ENCODE data around the gene DPYD.

DPYD gene

DNA sequence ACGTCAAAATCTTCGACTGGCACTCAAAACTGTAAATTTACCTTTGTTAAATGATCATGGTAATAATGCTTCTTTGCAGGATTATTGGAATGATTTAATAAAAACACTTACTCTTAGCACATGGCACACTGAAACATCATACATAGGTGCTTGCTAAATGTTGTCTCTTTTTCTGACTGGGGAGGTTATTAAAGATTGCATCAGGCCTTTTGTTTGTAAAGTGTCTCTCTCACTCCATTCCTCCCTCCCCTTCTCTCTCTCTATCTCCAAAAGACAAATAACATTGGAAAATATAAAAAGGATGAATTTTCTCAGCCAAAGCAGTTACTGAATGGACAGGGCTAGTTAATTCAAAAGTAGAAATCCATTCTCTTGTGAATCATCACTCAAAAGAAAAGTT, 404.2 kb downstream of the DPYD start:
- no CpG with 5 or more reads among the region's 2 CpGs for WGBS (ENCODE audit: insufficient coverage, insufficient read length)
- no peaks in the 10 kb centered on the region for H3K9me3 ChIP-seq (ENCODE audit: control insufficient read depth, insufficient read depth, low read length)
- no peak overlapping the region for H3K27ac ChIP-seq (ENCODE audit: low read length)

DNA sequence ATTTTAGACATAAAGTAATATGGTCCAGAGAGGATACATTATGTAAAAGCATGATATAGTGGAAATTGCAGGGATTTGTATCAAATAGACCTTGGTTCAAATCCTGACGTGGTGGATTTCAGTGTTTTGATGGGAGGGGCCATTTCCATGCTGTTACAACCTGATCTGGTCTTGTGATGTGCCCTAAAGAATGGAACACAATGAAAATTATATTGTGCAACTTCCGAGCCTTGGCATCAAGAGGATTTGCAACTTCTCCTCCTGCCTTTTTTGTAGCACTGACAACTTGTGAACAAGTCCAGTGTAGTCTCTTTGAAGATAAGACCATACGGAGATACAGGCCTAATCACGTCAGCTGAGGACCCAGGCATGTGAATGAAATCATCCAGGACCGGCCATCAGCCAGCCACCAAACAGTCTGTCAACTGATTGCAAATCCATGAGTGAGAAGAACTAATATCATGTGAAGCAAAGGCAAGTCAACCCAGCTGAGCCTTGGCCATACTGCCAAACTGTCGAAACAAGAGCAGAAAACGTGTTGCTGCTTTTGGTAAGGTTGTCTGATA, 412.1 kb downstream of the DPYD start:
- no peak overlapping the region for H3K27ac ChIP-seq (ENCODE audit: low read length)
- no CpG with 5 or more reads among the region's 7 CpGs for WGBS (ENCODE audit: insufficient coverage, insufficient read length)
- DNase-seq (ENCODE audit: low read depth, low spot score): no peak
- H3K36me3 ChIP-seq (ENCODE audit: control insufficient read depth, insufficient read depth, low read length): no peaks in the 10 kb centered on the region
- no peak overlapping the region for H3K4me3 ChIP-seq (ENCODE audit: low read length)
- H3K27me3 ChIP-seq (ENCODE audit: control insufficient read depth, insufficient read depth, low read length): no peaks in the 10 kb centered on the region
- H3K4me1 ChIP-seq (ENCODE audit: control insufficient read depth, insufficient read depth, low read length): no peaks in the 10 kb centered on the region
- H3K9me3 ChIP-seq (ENCODE audit: control insufficient read depth, insufficient read depth, low read length): no peaks in the 10 kb centered on the region

More for the DNA sequence above, 404.2 kb downstream of the DPYD start:
- no peaks in the 10 kb centered on the region for H3K36me3 ChIP-seq (ENCODE audit: control insufficient read depth, insufficient read depth, low read length)
- H3K4me3 ChIP-seq (ENCODE audit: low read length): no peak overlapping the region
- DNase-seq (ENCODE audit: low read depth, low spot score): no peak
- no peaks in the 10 kb centered on the region for H3K27me3 ChIP-seq (ENCODE audit: control insufficient read depth, insufficient read depth, low read length)
- no peaks in the 10 kb centered on the region for H3K4me1 ChIP-seq (ENCODE audit: control insufficient read depth, insufficient read depth, low read length)

GRCh38 chr1:97507863-97508262, 413.0 kb downstream of the DPYD start:
- Histone ChIP-seq H3K36me3 (ENCODE audit: control insufficient read depth, insufficient read depth, low read length) (no peaks in the 10 kb centered on the region), H3K4me1 (ENCODE audit: control insufficient read depth, insufficient read depth, low read length) (no peaks in the 10 kb centered on the region), H3K27ac (ENCODE audit: low read length) (no peak overlapping the region), H3K27me3 (ENCODE audit: control insufficient read depth, insufficient read depth, low read length) (no peaks in the 10 kb centered on the region), H3K4me3 (ENCODE audit: low read length) (no peak overlapping the region), H3K9me3 (ENCODE audit: control insufficient read depth, insufficient read depth, low read length) (no peaks in the 10 kb centered on the region)
- WGBS (ENCODE audit: insufficient coverage, insufficient read length): no CpG with 5 or more reads among the region's 1 CpG
- DNase-seq (ENCODE audit: low read depth, low spot score): no peak

- no peak overlapping the region for H3K4me3 ChIP-seq (ENCODE audit: low read length)
- H3K27me3 ChIP-seq (ENCODE audit: control insufficient read depth, insufficient read depth, low read length): no peaks in the 10 kb centered on the region
- no peak for DNase-seq (ENCODE audit: low read depth, low spot score)
- H3K9me3 ChIP-seq (ENCODE audit: control insufficient read depth, insufficient read depth, low read length): no peaks in the 10 kb centered on the region
- H3K4me1 ChIP-seq (ENCODE audit: control insufficient read depth, insufficient read depth, low read length): no peaks in the 10 kb centered on the region
- no CpG with 5 or more reads among the region's 1 CpG for WGBS (ENCODE audit: insufficient coverage, insufficient read length)
- H3K27ac ChIP-seq (ENCODE audit: low read length): no peak overlapping the region
- no peaks in the 10 kb centered on the region for H3K36me3 ChIP-seq (ENCODE audit: control insufficient read depth, insufficient read depth, low read length)
Measured at GRCh38 chr1:97506368-97506767, 414.5 kb downstream of the DPYD start.

GRCh38 chr1:97505816-97506215, 415.0 kb downstream of the DPYD start:
- Histone ChIP-seq H3K9me3 (ENCODE audit: control insufficient read depth, insufficient read depth, low read length) (no peaks in the 10 kb centered on the region), H3K27ac (ENCODE audit: low read length) (no peak overlapping the region), H3K4me1 (ENCODE audit: control insufficient read depth, insufficient read depth, low read length) (no peaks in the 10 kb centered on the region), H3K27me3 (ENCODE audit: control insufficient read depth, insufficient read depth, low read length) (no peaks in the 10 kb centered on the region), H3K4me3 (ENCODE audit: low read length) (no peak overlapping the region), H3K36me3 (ENCODE audit: control insufficient read depth, insufficient read depth, low read length) (no peaks in the 10 kb centered on the region)
- WGBS (ENCODE audit: insufficient coverage, insufficient read length): no CpG with 5 or more reads among the region's 1 CpG
- no peak for DNase-seq (ENCODE audit: low read depth, low spot score)

DNA sequence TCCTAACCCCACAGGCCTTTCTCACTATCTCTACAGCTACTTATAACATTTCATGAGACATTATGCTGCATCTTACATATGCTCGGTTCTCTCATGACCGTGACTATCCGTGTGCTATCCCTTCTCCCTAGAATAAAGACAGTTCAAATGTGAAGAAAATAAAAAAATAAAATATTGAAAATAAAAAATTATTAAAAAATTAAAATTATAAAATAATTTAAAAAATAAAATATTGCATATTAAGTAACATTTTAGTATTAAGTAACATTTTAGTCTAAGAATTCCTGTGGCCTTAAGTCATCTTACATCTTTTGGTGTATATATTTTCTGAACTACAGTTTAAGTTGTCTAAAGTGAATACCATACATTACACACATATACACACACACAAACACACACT, 415.5 kb downstream of the DPYD start:
- WGBS (ENCODE audit: insufficient coverage, insufficient read length): no CpG with 5 or more reads among the region's 3 CpGs
- H3K4me1 ChIP-seq (ENCODE audit: control insufficient read depth, insufficient read depth, low read length): no peaks in the 10 kb centered on the region
- H3K27me3 ChIP-seq (ENCODE audit: control insufficient read depth, insufficient read depth, low read length): no peaks in the 10 kb centered on the region
- H3K27ac ChIP-seq (ENCODE audit: low read length): no peak overlapping the region
- no peaks in the 10 kb centered on the region for H3K36me3 ChIP-seq (ENCODE audit: control insufficient read depth, insufficient read depth, low read length)
- H3K4me3 ChIP-seq (ENCODE audit: low read length): no peak overlapping the region
- no peaks in the 10 kb centered on the region for H3K9me3 ChIP-seq (ENCODE audit: control insufficient read depth, insufficient read depth, low read length)
- no peak for DNase-seq (ENCODE audit: low read depth, low spot score)

GRCh38 chr1:97502360-97502759, 418.5 kb downstream of the DPYD start:
- Histone ChIP-seq H3K36me3 (ENCODE audit: control insufficient read depth, insufficient read depth, low read length) (no peaks in the 10 kb centered on the region), H3K27ac (ENCODE audit: low read length) (no peak overlapping the region), H3K4me1 (ENCODE audit: control insufficient read depth, insufficient read depth, low read length) (no peaks in the 10 kb centered on the region), H3K27me3 (ENCODE audit: control insufficient read depth, insufficient read depth, low read length) (no peaks in the 10 kb centered on the region), H3K4me3 (ENCODE audit: low read length) (no peak overlapping the region), H3K9me3 (ENCODE audit: control insufficient read depth, insufficient read depth, low read length) (no peaks in the 10 kb centered on the region)
- no CpG with 5 or more reads among the region's 4 CpGs for WGBS (ENCODE audit: insufficient coverage, insufficient read length)
- DNase-seq (ENCODE audit: low read depth, low spot score): no peak

GRCh38 chr1:97501628-97502027, 419.2 kb downstream of the DPYD start:
- WGBS (ENCODE audit: insufficient coverage, insufficient read length): no CpG with 5 or more reads among the region's 3 CpGs
- no peak overlapping the region for H3K4me3 ChIP-seq (ENCODE audit: low read length)
- no peak for DNase-seq (ENCODE audit: low read depth, low spot score)
- H3K9me3 ChIP-seq (ENCODE audit: control insufficient read depth, insufficient read depth, low read length): no peaks in the 10 kb centered on the region
- no peak overlapping the region for H3K27ac ChIP-seq (ENCODE audit: low read length)
- no peaks in the 10 kb centered on the region for H3K27me3 ChIP-seq (ENCODE audit: control insufficient read depth, insufficient read depth, low read length)
- H3K4me1 ChIP-seq (ENCODE audit: control insufficient read depth, insufficient read depth, low read length): no peaks in the 10 kb centered on the region
- H3K36me3 ChIP-seq (ENCODE audit: control insufficient read depth, insufficient read depth, low read length): no peaks in the 10 kb centered on the region

DNA sequence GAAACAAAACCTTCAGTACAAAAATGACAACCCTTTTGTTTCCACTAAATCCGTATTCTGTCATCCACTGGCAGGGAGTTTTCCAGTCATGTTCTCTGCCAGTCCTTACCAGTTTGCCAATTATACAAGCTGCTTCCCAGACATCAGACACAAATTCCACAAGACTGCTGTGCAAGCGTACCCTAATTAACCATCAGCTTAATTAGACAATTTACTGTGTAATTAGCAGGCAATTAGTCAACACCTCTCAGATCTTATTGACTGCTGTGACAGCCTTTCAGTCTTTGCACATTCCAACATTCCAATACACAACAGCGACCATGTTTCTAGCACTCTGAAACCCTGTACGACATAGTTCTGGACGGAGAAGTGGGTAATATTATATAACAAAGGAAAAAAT, 420.1 kb downstream of the DPYD start:
- WGBS (ENCODE audit: insufficient coverage, insufficient read length): no CpG with 5 or more reads among the region's 5 CpGs
- DNase-seq (ENCODE audit: low read depth, low spot score): no peak
- Histone ChIP-seq H3K27me3 (ENCODE audit: control insufficient read depth, insufficient read depth, low read length) (no peaks in the 10 kb centered on the region), H3K9me3 (ENCODE audit: control insufficient read depth, insufficient read depth, low read length) (no peaks in the 10 kb centered on the region), H3K36me3 (ENCODE audit: control insufficient read depth, insufficient read depth, low read length) (no peaks in the 10 kb centered on the region), H3K4me3 (ENCODE audit: low read length) (no peak overlapping the region), H3K4me1 (ENCODE audit: control insufficient read depth, insufficient read depth, low read length) (no peaks in the 10 kb centered on the region), H3K27ac (ENCODE audit: low read length) (no peak overlapping the region)

DNA sequence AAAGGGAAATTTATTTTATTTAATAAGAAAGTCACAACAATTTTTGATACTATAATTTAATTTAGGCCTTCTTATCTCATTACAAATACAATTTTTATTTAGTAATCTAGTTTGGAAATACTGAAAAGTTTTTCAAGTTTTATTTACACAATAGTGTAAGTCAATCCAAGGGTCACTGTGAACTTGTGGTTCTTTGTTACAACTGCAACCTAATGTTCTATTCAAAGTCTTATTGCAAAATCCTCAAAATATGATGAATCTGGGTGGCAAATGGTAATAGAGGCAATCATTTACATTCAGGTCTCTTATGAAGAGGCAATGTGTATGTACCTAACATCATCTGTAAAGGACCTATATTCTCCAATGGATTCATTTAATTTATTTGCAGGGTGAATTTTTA, 421.2 kb downstream of the DPYD start:
- Histone ChIP-seq H3K36me3 (ENCODE audit: control insufficient read depth, insufficient read depth, low read length) (no peaks in the 10 kb centered on the region), H3K4me1 (ENCODE audit: control insufficient read depth, insufficient read depth, low read length) (no peaks in the 10 kb centered on the region), H3K4me3 (ENCODE audit: low read length) (no peak overlapping the region), H3K9me3 (ENCODE audit: control insufficient read depth, insufficient read depth, low read length) (no peaks in the 10 kb centered on the region), H3K27me3 (ENCODE audit: control insufficient read depth, insufficient read depth, low read length) (no peaks in the 10 kb centered on the region), H3K27ac (ENCODE audit: low read length) (no peak overlapping the region)
- DNase-seq (ENCODE audit: low read depth, low spot score): no peak

DNA sequence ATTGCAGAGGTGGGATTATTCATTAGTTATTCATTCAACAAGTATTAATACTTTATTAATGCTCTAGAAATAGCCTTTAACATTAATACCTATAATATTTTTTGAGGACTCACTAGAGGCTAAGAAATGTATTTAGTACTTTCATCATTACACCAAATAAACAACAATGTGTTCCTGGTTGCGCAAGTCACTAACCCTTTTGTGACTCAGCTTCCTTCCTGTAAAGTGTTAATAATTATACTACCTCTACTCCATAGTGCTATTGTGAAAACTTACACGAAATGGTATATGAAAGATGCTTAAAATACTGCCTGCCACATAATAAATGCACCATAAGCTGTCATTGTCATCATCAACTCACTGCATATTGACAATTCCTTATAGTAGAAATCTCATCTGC, 431.0 kb downstream of the DPYD start:
- WGBS (ENCODE audit: insufficient coverage, insufficient read length): no CpG with 5 or more reads among the region's 2 CpGs
- Histone ChIP-seq H3K36me3 (ENCODE audit: control insufficient read depth, insufficient read depth, low read length) (no peaks in the 10 kb centered on the region), H3K4me3 (ENCODE audit: low read length) (no peak overlapping the region), H3K27ac (ENCODE audit: low read length) (no peak overlapping the region), H3K4me1 (ENCODE audit: control insufficient read depth, insufficient read depth, low read length) (no peaks in the 10 kb centered on the region), H3K9me3 (ENCODE audit: control insufficient read depth, insufficient read depth, low read length) (no peaks in the 10 kb centered on the region; the same call in 1 of the 2 replicates), H3K27me3 (ENCODE audit: control insufficient read depth, insufficient read depth, low read length) (no peaks in the 10 kb centered on the region)
- DNase-seq (ENCODE audit: low read depth, low spot score): no peak
